Activated CD4-positive, alpha-beta T cell treated with anti-CD3 and anti-CD28 coated beads, Interleukin-2, amount 50 U/mL, for 1 hour (primary cell): ENCODE results near the gene LRRC23.

Experiments used
- DNase-seq: peaks from one replicate; pipeline ENCODE4 v3.0.0-alpha.2; 2020

The LRRC23 gene

DNA sequence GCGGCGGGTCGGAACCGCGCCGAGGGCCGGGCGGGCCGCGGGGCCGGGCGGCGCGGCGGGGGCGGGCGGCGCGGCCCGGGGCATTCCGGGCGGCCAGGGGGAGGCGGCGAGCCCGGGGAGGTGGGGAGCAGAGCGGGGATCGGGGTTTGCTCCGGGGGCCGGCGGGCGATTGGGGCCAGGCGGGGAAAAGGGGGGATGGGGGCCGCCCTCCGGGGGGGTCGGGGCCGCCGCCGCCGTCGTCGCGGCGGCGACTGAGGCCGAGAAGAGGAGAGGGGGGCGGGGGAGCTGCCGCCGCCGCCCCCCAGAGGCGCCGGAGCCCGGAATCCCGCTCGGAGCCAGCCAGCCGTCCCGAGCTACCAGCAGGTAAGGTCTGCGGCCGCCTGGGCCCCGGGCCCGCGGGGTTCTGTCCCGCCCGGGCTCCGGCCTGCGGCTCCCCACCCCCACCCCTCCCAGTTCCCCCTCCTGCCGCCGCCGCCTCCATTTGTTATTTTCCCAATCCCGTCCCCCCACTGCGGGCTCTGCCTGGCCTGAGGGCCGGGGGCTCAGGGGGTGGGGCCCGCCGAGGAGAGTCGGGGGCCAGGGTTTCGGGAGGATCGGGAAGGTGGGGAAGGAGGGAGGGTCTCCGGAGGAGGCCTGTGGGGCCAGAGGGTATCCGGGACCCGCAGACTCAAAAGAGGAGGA, 23.5 kb downstream of the LRRC23 start:
- DNase-seq: no peak

DNA sequence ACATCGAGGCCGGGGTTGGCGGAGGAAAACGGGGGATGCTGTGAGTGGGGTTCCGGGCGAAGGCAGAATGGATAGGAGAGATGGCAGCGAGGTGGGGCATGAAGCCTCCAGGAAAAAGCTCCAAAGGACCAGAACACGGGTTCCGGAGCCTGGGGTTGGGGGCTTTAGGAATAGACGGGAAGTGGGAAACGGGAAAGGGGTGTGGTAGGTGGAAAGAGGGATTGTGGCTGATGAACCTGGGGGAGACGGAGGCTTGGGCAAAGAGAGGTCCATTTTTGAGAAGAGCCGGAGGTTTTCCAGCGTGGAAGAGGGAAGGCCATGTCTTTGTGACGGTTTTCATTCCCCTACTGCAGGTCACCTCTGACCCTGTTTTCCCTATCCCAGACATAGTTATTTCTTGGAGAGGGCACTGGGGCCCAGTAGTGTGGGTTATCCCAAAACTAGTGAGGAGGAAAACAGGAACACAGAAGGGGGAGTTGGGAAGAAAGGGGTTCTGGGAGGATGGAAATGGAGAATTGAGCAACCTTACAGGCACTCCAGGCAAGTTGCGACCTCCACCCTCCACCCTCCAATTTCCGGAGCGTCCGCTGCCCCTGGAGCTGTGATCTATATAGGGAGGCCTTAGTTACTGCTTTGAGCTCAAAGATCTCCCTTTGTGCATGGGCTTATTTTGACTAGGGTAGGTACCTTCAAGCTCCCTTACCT, 24.2 kb downstream of the LRRC23 start:
- no peak for DNase-seq

DNA sequence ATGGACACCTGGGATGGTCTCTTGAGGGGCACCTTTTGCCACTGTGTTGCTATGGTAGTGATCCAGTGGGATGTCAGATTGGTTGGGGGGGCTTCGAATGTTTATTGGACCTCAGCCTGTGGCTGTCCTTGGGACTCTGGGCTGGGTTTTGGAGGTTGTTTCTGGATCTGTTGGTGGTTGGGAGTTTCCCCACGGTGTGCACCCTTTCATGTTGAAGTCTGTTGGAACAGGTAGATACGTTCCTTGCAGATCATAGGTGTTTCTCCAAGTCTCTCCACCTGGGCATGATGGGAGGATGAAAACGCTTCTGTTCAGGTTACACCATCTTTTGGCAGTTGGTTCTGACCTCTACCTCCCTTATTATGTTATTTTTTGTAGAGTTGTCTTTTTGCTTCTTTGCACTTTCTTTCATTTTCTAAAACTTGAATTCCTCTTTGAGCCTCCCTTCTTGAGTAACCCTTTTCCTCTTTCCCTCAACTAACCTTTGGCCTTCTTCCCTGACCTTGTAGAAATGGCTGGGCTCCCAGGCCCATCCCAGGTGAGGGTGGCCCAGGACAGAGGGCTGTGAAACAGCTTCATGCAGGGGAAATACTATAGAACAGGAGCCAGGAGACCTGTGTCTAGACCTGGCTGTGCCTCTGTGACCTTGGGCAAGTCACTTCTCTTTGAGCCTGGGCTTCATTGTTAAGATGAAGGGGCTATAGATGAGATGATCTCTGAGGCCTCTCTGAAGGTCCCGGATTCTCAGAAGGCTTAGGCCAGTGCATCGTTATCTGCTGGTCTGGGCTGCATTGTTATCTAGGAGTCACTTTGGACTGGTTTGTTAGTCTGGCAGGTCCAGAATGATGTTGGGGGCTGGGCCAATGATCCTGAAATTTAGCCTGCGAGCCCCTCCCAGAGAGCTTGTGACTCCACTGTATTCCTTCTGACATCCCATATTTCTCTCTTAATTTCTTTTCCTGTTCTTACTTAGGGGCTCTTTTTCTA, 25.1 kb downstream of the LRRC23 start:
- DNase-seq: no peak

DNA sequence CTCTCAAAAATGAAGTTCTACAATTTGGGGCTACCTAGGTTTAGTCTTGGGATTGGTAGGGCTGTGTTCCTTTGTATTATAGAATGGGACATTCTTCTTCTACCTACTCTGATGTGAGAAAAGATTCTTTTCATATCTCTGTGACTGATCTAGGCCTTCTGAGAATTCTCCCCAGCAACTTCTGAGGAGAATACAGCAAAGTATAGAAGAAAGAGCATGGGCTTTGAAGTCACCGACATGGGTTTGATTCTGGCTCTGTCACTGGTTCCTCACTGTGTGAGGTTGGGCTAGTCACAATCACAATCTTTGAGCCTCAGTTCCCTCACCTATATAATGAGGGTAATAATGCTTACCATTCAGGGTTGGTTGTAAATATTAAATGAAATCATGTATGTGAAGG, 28.1 kb downstream of the LRRC23 start:
- DNase-seq: no peak

DNA sequence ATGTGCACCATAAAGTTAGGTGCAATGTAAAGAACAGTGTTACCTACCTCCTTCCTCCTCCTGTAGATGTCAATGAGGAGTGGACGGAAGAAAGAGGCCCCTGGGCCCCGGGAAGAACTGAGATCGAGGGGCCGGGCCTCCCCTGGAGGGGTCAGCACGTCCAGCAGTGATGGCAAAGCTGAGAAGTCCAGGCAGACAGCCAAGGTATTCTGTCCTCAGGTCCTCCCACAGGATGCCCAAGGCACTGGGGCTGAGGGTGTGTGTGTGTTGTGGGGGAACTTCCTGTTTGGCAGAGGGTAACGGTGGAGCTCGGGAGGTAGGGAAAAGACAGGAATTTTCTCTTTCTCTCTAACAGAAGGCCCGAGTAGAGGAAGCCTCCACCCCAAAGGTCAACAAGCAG, 29.5 kb downstream of the LRRC23 start:
- no peak for DNase-seq

DNA sequence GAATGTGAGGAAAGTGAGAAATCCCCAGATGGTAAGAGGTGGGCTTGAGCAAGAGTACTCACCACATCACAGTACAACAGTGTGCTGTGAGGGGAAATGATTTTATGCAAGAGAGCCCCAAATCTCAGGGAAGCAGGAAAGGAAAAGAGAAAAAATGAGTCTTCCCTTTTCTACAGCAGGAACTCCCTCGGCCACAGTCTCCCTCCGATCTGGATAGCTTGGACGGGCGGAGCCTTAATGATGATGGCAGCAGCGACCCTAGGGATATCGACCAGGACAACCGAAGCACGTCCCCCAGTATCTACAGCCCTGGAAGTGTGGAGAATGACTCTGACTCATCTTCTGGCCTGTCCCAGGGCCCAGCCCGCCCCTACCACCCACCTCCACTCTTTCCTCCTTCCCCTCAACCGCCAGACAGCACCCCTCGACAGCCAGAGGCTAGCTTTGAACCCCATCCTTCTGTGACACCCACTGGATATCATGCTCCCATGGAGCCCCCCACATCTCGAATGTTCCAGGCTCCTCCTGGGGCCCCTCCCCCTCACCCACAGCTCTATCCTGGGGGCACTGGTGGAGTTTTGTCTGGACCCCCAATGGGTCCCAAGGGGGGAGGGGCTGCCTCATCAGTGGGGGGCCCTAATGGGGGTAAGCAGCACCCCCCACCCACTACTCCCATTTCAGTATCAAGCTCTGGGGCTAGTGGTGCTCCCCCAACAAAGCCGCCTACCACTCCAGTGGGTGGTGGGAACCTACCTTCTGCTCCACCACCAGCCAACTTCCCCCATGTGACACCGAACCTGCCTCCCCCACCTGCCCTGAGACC, 31.0 kb downstream of the LRRC23 start:
- no peak for DNase-seq

DNA sequence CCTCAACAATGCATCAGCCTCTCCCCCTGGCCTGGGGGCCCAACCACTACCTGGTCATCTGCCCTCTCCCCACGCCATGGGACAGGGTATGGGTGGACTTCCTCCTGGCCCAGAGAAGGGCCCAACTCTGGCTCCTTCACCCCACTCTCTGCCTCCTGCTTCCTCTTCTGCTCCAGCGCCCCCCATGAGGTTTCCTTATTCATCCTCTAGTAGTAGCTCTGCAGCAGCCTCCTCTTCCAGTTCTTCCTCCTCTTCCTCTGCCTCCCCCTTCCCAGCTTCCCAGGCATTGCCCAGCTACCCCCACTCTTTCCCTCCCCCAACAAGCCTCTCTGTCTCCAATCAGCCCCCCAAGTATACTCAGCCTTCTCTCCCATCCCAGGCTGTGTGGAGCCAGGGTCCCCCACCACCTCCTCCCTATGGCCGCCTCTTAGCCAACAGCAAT, 31.6 kb downstream of the LRRC23 start:
- DNase-seq: no peak

DNA sequence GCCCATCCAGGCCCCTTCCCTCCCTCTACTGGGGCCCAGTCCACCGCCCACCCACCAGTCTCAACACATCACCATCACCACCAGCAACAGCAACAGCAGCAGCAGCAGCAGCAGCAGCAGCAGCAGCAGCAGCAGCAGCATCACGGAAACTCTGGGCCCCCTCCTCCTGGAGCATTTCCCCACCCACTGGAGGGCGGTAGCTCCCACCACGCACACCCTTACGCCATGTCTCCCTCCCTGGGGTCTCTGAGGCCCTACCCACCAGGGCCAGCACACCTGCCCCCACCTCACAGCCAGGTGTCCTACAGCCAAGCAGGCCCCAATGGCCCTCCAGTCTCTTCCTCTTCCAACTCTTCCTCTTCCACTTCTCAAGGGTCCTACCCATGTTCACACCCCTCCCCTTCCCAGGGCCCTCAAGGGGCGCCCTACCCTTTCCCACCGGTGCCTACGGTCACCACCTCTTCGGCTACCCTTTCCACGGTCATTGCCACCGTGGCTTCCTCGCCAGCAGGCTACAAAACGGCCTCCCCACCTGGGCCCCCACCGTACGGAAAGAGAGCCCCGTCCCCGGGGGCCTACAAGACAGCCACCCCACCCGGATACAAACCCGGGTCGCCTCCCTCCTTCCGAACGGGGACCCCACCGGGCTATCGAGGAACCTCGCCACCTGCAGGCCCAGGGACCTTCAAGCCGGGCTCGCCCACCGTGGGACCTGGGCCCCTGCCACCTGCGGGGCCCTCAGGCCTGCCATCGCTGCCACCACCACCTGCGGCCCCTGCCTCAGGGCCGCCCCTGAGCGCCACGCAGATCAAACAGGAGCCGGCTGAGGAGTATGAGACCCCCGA, 32.2 kb downstream of the LRRC23 start:
- peak; percentile 62 for DNase-seq

DNA sequence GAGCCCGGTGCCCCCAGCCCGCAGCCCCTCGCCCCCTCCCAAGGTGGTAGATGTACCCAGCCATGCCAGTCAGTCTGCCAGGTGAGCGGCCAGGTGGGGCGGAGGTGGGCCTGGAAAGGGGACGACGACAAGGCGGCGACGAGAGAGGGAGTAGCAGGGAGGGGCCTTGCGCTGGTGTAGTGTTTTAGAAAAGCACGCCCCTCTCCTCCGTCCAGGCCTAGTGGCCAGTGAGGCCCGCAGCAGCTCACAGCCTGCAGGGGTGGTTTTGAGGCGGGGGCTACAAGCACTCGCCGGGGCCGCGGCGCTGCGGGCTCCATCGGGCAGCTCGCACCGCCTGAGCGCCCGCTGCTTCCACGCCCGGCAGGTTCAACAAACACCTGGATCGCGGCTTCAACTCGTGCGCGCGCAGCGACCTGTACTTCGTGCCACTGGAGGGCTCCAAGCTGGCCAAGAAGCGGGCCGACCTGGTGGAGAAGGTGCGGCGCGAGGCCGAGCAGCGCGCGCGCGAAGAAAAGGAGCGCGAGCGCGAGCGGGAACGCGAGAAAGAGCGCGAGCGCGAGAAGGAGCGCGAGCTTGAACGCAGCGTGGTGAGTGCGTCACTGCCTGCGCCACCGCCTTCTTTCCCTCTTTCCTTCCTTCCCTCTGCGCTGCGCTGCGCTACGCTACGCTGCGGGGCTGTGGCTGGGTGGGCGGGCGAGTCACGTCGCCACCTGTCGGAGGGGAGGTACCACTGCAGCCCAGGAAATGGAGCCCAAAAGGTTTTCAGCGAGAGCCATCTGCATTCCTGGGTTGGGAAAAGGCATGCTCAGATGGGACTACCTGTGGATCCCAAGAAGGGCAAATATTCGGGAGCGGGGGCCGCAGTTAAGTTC, 33.1 kb downstream of the LRRC23 start:
- peak; percentile 88 for DNase-seq

DNA sequence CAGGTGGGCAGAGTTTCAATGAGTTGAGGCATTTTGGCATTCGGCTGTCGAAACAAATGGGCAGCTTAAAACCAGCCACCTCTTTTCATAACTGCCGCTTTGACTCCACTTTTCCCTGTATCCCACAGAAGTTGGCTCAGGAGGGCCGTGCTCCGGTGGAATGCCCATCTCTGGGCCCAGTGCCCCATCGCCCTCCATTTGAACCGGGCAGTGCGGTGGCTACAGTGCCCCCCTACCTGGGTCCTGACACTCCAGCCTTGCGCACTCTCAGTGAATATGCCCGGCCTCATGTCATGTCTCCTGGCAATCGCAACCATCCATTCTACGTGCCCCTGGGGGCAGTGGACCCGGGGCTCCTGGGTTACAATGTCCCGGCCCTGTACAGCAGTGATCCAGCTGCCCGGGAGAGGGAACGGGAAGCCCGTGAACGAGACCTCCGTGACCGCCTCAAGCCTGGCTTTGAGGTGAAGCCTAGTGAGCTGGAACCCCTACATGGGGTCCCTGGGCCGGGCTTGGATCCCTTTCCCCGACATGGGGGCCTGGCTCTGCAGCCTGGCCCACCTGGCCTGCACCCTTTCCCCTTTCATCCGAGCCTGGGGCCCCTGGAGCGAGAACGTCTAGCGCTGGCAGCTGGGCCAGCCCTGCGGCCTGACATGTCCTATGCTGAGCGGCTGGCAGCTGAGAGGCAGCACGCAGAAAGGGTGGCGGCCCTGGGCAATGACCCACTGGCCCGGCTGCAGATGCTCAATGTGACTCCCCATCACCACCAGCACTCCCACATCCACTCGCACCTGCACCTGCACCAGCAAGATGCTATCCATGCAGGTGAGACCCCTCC, 34.0 kb downstream of the LRRC23 start:
- DNase-seq: no peak

DNA sequence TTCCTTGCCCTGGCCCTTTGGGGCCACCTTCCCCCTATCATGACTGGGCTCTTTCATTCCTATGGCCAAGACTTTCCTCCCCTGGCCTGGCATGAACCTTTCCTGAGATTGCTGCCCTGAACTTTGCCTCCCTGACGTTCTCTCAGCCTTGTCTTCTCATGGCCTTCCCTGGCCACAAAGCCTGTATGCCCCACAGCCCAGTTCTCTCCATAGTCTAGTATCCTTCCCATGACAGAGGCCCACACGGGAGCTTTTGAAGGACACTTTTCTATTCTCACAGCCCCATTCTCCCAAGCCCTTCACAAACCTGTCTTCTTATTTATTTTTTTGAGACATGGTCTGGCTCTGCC, 34.5 kb downstream of the LRRC23 start:
- no peak for DNase-seq

DNA sequence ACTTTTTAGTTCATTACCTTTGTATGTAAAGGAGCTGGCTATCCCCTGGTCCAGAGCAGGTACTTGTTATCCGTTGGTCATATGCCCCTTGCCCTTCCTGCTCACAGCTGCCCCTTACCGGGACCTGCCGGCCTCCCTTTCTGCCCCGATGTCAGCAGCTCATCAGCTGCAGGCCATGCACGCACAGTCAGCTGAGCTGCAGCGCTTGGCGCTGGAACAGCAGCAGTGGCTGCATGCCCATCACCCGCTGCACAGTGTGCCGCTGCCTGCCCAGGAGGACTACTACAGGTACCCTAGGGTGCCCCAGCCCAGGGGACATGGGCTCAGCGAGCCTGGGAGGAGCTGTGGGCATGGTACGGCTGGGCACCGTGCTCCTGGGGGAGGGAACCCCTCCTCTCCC, 36.6 kb downstream of the LRRC23 start:
- DNase-seq: no peak

DNA sequence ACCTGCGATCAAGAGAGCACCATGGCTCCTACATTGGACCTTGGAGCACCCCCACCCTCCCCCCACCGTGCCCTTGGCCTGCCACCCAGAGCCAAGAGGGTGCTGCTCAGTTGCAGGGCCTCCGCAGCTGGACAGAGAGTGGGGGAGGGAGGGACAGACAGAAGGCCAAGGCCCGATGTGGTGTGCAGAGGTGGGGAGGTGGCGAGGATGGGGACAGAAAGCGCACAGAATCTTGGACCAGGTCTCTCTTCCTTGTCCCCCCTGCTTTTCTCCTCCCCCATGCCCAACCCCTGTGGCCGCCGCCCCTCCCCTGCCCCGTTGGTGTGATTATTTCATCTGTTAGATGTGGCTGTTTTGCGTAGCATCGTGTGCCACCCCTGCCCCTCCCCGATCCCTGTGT, 37.2 kb downstream of the LRRC23 start:
- DNase-seq: no peak

DNA sequence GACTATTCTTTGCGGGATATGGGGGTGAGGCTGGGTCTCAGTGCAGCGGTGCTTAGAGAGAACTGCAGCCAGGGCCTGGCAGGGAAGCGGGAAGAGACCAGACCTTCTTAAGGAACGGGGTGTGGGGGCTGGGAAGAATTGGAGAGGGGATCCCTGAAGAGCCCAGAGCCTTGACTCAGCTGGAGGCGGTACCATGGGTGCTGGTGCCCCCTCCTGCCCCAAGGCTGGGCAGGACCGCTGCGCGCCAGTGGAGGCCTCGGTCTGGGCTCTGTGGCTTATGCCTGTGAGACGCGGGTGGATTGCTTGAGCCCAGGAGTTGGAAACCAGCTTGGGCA, 37.7 kb downstream of the LRRC23 start:
- DNase-seq: no peak

DNA sequence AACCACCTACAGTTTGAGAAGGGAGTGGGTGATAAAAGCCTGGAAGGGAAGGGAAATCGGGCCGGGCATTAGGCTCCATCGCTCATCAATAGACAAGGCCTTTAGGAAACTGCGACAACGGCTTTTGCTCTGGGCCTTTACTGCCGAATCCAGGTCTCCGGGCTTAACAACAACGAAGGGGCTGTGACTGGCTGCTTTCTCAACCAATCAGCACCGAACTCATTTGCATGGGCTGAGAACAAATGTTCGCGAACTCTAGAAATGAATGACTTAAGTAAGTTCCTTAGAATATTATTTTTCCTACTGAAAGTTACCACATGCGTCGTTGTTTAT, 38.7 kb downstream of the LRRC23 start:
- DNase-seq: peak; percentile 75

DNA sequence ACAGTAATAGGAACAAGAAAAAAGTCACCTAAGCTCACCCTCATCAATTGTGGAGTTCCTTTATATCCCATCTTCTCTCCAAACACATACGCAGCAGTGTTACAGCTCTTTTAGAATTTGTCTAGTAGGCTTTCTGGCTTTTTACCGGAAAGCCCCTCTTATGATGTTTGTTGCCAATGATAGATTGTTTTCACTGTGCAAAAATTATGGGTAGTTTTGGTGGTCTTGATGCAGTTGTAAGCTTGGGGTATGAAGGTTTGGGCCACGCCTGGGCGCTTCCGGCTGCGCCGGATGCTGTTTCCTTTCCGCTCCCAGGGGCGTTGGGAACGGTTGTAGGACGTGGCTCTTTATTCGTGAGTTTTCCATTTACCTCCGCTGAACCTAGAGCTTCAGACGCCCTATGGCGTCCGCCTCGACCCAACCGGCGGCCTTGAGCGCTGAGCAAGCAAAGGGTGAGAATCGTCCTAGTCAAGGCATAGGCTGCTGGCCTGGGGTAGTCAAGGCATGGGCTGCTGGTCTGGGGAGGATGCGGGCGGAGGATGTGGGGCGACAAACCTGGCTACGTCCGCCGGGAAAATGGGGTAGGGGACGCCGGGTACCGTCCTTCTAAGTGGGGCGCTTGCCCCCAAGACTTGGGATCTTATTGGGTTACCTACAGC, 39.2 kb downstream of the LRRC23 start, which contains the start of the genes C12orf57 and RNU7-1:
Gene C12orf57, plus strand, starts transcription at position 301 of the 659 bp plus-strand sequence. Its CDS starts 100 bp downstream, at position 401.
Gene RNU7-1, plus strand, starts transcription at position 95 of the 659 bp plus-strand sequence.
- peak; percentile 60 for DNase-seq

DNA sequence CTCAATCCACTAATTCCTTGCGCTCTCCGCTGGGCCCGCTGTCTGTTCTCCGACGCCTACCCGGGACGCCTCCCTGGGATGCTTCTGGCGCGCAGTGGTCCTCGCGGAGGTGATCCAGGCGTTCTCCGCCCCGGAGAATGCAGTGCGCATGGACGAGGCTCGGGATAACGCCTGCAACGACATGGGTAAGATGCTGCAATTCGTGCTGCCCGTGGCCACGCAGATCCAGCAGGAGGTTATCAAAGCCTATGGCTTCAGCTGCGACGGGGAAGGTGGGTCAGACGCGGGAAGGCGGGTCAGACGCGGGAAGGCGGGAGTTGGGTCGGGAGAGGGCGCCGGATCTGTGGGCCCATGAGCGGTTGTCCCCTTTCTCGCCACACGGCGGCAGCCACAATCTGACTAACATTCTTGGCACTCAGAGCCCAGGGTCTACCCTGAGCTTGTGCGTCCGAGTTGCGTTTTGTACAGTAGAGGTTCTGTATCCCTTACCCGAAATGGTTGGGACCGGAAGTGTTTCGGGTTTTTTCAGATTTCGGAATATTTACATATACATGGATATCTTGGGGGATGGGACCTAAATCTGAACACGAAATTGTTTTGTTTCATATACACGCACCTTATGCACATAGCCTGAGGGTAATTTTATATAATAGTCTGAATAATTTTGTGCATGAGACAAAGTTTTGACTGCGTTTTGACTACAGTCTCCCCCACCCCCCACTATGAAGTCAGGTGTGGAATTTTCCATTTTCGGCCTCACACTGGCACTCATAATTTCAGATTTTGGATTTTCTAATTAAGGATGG, 40.0 kb downstream of the LRRC23 start:
- peak; percentile 83 for DNase-seq

DNA sequence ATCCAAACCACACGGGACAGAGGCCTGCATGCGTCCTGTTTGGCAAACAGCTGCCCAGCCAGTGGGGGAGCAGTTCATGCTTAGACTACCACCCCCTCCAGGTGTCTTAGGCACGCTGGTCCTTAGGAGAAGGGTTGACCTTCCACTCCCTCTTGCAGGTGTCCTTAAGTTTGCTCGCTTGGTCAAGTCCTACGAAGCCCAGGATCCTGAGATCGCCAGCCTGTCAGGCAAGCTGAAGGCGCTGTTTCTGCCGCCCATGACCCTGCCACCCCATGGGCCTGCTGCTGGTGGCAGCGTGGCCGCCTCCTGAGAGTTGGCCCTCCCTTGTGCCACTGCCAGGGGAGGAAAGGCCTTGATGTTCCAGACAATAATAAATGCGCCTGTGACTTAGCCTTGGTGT, 41.0 kb downstream of the LRRC23 start:
- DNase-seq: no peak
